ENCODE results near the gene ACOT11.

Gene ACOT11

DNA sequence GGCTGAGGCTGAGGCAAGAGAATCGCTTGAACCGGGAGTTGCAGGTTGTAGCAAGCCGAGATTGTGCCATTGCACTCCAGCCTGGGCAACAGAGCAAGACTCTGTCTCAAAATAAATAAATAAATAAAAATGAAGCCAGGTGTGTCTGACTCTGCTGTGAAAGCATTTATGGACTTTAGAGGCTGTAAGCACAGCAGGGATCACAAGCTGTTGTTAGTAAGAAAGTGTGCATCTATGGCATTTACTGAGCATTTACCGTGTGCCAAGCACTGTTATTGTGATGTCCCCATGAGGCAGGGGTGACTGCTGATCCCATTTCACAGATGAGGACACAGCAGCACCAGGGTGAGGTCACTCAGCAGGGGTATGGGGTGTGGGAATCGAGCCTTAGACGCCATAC, 55.2 kb downstream of the ACOT11 start:
- Mint-ChIP-seq H3K36me3 (ENCODE audit: low read depth) (no peaks in the 10 kb centered on the region), H3K4me1 (peaks cover 14% of the 10 kb centered on the region), H3K4me3 (no peak overlapping the region), H3K9me3 (no peaks in the 10 kb centered on the region), H3K27me3 (ENCODE audit: low read depth) (no peaks in the 10 kb centered on the region), H3K27ac (no peak overlapping the region)
- TF ChIP-seq, protein P1, sequence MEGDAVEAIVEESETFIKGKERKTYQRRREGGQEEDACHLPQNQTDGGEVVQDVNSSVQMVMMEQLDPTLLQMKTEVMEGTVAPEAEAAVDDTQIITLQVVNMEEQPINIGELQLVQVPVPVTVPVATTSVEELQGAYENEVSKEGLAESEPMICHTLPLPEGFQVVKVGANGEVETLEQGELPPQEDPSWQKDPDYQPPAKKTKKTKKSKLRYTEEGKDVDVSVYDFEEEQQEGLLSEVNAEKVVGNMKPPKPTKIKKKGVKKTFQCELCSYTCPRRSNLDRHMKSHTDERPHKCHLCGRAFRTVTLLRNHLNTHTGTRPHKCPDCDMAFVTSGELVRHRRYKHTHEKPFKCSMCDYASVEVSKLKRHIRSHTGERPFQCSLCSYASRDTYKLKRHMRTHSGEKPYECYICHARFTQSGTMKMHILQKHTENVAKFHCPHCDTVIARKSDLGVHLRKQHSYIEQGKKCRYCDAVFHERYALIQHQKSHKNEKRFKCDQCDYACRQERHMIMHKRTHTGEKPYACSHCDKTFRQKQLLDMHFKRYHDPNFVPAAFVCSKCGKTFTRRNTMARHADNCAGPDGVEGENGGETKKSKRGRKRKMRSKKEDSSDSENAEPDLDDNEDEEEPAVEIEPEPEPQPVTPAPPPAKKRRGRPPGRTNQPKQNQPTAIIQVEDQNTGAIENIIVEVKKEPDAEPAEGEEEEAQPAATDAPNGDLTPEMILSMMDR (IDR thresholded peaks at IDR 0.05; ENCODE audit: unreplicated experiment in 3 of 3), result no peak

DNA sequence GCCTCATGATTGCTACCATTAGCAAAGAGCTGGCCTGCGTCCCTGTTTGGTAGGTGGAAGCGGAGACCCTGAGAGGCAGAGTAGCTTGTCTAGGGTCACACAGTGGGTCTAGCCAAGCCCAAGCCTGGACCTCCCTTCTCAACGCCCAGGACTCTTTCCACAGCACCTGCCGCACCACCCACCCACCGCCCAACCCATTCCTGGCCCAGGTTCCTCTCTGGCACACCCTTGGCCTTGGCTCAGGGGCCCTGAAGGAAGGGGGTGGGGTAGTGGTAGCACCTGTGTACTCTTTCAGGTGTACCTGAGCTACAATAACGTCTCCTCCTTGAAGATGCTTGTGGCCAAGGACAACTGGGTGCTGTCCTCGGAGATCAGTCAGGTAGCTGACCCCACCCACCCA, 56.0 kb downstream of the ACOT11 start:
- TF ChIP-seq, protein P1 (IDR thresholded peaks at IDR 0.05; ENCODE audit: unreplicated experiment in 3 of 3), result no peak
- Mint-ChIP-seq H3K9me3 (no peaks in the 10 kb centered on the region), H3K4me3 (no peak overlapping the region), H3K27ac (no peak overlapping the region), H3K4me1 (peaks cover 14% of the 10 kb centered on the region), H3K27me3 (ENCODE audit: low read depth) (peaks cover 5% of the 10 kb centered on the region), H3K36me3 (ENCODE audit: low read depth) (no peaks in the 10 kb centered on the region)

DNA sequence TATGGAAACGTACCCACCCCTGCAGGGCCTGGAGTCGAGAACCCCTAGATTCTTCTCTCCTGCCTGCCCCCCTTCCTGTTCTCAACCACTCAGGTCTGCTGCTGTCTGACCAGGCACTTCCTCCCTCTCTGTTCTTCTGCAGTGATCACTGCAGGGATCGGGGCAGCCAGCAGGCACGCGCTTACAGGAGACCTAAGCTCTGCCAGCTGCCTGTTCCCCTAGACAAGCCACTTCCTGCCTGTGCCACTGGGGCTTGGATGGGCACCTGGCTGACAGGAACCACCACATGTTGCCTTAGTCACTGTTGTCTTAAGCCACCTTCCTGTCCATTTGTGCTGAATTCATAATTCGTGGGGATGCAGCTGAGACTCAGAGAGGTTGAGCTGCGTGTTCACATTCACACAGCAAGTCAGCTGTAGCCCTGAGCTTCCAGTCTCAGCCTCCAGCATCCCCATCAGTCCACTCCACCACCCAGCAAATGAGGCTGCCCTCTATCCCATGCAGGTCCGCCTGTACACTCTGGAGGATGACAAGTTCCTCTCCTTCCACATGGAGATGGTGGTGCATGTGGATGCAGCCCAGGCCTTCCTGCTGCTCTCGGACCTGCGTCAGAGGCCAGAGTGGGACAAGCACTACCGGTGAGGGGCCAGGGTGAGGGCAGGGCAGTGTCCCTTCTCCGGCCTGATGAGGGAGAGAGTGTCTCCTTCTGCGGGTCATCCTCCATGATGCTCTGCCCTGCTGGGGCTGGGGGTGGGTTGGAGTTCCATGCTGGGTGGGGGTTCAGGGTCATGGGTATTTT, 56.7 kb downstream of the ACOT11 start:
- peaks cover 5% of the 10 kb centered on the region for H3K27me3 Mint-ChIP-seq (ENCODE audit: low read depth)
- TF ChIP-seq, protein P1 (IDR thresholded peaks at IDR 0.05; ENCODE audit: unreplicated experiment in 3 of 3), result no peak
- no peaks in the 10 kb centered on the region for H3K36me3 Mint-ChIP-seq (ENCODE audit: low read depth)
- no peaks in the 10 kb centered on the region for H3K9me3 Mint-ChIP-seq
- H3K4me3 Mint-ChIP-seq, result no peak overlapping the region
- no peak overlapping the region for H3K27ac Mint-ChIP-seq
- peaks cover 9% of the 10 kb centered on the region for H3K4me1 Mint-ChIP-seq

DNA sequence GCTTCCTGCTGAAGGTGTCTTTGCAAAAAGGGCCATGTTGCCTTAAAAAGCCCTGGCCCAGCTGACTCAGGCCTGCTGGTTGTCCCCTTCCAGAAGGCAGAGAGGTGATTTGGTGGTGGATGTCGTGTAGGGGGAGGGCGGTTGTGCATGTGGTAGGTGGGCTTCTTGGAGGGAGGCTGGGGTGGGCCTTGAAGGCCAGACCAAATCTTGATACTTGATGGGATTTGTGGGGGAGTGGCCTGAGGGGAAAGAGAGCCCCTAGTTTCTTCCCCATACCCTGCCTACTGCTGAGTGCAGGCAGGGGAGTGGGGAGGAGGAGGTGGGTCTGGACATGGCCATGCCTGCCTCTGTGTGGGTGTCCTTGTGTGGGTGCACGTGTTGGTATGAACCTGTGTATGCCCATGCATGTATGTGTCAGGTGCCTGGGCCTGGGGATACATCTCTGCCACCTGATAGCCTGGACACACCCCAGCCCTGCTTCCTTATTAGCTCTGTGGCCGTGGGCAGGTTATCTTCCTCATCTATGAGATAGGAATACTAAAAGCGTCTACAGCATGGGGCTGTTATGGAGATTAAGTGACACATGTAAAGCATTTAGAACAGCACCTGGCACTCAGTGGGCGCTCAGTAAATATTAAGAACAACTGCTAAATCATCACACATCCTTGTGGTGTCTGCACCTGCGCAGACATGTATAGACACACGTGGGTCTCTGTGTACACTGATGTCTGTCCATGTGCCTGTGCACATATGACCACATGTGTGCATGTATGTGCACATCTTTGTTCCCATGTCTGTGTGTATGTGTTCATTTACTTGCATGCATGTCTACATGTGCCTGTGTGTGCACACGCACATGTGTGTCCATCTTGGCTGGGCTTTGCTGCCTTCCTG, 58.3 kb downstream of the ACOT11 start:
- Mint-ChIP-seq H3K9me3 (no peaks in the 10 kb centered on the region), H3K4me1 (no peaks in the 10 kb centered on the region), H3K27ac (no peak overlapping the region), H3K4me3 (no peak overlapping the region), H3K36me3 (ENCODE audit: low read depth) (no peaks in the 10 kb centered on the region), H3K27me3 (ENCODE audit: low read depth) (peaks cover 5% of the 10 kb centered on the region)
- TF ChIP-seq, protein P1 (IDR thresholded peaks at IDR 0.05; ENCODE audit: unreplicated experiment in 3 of 3), result no peak

DNA sequence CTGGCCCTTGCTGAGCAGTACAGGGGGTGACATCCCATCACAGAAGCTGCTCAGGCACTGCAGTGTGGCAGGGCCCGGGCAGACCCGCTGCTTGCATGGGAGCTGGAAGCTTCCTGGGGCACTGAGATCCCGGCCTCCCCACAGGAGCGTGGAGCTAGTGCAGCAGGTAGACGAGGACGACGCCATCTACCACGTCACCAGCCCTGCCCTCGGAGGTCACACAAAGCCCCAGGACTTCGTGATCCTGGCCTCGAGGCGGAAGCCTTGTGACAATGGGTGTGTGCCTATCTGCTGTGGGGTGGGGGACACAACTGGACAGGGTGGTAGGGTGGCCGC, 58.9 kb downstream of the ACOT11 start:
- TF ChIP-seq, protein P1 (IDR thresholded peaks at IDR 0.05; ENCODE audit: unreplicated experiment in 3 of 3), result no peak
- no peaks in the 10 kb centered on the region for H3K36me3 Mint-ChIP-seq (ENCODE audit: low read depth)
- no peaks in the 10 kb centered on the region for H3K9me3 Mint-ChIP-seq
- no peak overlapping the region for H3K27ac Mint-ChIP-seq
- H3K27me3 Mint-ChIP-seq (ENCODE audit: low read depth), result peaks cover 5% of the 10 kb centered on the region
- no peaks in the 10 kb centered on the region for H3K4me1 Mint-ChIP-seq
- H3K4me3 Mint-ChIP-seq, result no peak overlapping the region
